IPS-18c (cell line): ENCODE measurements around the gene GSTA2.
"Not testable (repeated sequence)": the region's sequence is repeated elsewhere in the genome, so short reads cannot be mapped to it uniquely, and the experiment has no call there.

Source experiments
- H3K4me3 ChIP-seq: 2 replicates; pipeline ENCODE4 v1.7.0; 2013; ENCODE audit warnings: low read depth, mild to moderate bottlenecking, low read length, moderate library complexity; ENCODE audit not compliant: insufficient read depth
- H3K9me3 ChIP-seq: one replicate; pipeline ENCODE4 v1.6.1; 2013; ENCODE audit warnings: mild to moderate bottlenecking, low read length, moderate library complexity; ENCODE audit not compliant: control insufficient read depth, insufficient read depth

GSTA2 gene

GRCh38 chr6:52706001-52706400, 57.3 kb downstream of the GSTA2 start:
- peaks cover 6% of the 10 kb centered on the region for H3K9me3 ChIP-seq
- H3K4me3 ChIP-seq: no peak overlapping the region

- not testable (repeated sequence) for H3K4me3 ChIP-seq
Observed at GRCh38 chr6:52704781-52705502, 58.3 kb downstream of the GSTA2 start.

GRCh38 chr6:52704060-52704459, 59.2 kb downstream of the GSTA2 start:
- Histone ChIP-seq H3K9me3 (peaks cover 6% of the 10 kb centered on the region), H3K4me3 (no peak overlapping the region)

More at GRCh38 chr6:52704781-52705502, 58.3 kb downstream of the GSTA2 start:
- H3K9me3 ChIP-seq: not testable (repeated sequence)
